ENCODE results near the gene CYS1.

DNA sequence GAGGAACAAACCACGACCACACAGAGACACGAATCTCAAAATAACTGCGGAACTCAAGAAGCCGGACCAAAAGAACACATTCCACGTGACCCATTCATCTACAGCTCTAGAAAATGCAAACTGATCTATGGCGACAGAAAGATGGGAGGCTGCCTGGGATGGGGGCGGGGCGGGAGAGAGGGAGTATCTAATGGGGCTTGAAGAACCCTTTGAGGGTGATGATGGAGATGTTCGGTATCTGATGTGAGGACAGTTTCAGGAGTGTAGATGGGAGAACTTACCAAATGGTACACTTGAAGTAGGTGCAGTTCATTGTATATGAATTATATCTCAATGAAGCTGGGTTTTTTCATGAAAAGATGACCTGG lies 71.4 kb downstream of the CYS1 start:
- no peak for TF ChIP-seq EZH2 (IDR thresholded peaks at IDR 0.05; ENCODE audit: insufficient read depth, low read length)
- TF ChIP-seq, protein P1, sequence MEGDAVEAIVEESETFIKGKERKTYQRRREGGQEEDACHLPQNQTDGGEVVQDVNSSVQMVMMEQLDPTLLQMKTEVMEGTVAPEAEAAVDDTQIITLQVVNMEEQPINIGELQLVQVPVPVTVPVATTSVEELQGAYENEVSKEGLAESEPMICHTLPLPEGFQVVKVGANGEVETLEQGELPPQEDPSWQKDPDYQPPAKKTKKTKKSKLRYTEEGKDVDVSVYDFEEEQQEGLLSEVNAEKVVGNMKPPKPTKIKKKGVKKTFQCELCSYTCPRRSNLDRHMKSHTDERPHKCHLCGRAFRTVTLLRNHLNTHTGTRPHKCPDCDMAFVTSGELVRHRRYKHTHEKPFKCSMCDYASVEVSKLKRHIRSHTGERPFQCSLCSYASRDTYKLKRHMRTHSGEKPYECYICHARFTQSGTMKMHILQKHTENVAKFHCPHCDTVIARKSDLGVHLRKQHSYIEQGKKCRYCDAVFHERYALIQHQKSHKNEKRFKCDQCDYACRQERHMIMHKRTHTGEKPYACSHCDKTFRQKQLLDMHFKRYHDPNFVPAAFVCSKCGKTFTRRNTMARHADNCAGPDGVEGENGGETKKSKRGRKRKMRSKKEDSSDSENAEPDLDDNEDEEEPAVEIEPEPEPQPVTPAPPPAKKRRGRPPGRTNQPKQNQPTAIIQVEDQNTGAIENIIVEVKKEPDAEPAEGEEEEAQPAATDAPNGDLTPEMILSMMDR (IDR thresholded peaks at IDR 0.05; ENCODE audit: insufficient read depth, low read depth, low read length): no peak

Measured in astrocyte (in vitro differentiated cells and primary cell).